Suppressor macrophage treated with lipopolysaccharide for 4 hours (primary cell): Measurements from ENCODE around the gene BRINP3.

ENCODE experiments used
- DNase-seq: peaks from one replicate; pipeline ENCODE4 v3.0.0-alpha.2; 2020

Gene BRINP3

DNA sequence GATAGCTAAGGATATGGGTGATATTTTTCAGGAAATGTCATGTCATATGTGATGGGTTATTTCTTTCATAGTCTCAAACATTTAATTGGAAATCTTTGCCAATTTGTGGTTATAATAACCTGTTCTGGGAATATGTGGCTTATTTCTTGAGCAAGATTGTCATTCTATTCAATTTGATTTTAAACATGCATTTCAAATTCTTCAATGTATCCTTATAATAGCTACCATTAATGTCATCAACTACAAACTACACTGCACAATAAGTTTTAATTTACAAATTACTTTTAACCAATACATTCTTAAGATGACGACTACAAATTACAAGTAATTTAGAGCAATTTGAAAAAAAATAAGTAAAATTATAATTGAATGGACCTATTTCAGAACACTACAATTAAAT, 164.9 kb downstream of the BRINP3 start:
- DNase-seq = no peak

DNA sequence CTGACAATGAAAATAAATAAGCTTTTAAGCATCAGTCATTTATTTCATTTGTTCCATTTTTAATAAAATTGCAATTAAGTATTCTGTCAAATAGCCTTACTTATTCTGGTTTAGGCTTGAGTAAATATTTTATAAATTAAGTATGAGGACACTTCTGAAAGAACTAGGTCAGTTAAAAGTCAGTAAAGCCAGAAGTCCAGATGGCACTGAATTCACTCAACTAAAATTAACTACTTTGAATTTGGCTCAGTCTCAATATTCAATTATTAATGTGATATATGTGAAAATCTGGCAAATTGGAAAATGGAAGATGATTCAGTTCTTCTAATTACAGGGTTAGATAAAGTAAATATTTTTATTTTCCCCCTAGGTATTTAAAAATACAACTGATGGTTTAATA, 174.2 kb downstream of the BRINP3 start:
- no peak for DNase-seq

DNA sequence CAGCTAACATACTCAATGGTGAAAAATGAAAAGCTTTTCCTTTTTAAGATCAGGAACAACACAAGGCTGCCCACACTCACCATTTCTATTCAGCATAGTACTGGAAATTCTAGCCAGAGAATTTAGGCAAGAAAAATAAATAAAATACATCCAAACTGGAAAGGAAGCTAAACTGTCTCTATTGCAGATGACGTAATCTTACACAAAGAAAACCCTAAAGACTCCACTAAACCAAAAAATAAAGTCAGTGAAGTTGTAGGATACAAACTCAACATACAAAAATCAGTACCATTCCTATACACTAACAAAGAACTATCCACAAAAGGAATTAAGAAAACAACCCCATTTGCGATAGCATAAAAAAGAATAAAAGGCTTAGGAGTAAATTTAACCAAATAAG, 181.2 kb downstream of the BRINP3 start:
- DNase-seq = no peak

DNA sequence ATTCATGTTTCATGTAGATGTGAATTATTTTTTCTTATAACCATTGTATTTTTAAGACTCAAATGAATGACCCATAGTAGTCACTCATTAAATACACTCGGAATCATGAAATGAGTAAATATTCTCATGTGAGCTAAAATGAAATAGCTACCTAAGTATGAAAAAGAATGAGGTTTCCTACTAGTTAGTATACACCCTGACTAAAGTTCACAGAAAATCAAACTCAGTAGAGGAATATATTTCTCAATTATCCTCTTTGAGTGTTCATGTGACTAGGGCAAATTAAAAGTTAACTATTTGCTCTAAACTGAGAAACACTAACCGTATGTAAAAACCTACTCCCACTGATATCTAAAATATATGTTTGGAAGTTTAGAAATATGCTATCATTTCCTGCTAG, 187.8 kb downstream of the BRINP3 start:
- DNase-seq = no peak

DNA sequence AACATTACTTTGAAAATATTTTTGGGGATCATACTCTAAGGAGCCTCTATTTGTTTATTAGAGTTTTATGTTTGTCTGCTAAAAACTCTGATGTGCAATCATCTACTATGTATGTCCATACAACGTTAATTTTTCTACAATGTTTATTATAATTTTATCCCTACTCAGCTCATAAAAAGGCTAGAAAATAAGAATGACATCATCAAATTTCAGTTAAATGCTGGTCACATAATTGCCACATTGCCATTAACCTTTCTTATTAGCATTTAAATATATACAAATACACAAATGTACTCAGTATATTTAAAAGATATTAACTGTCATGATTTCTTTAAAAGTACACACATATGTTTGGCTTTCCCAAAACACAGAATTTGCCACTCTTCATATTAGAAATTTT, 191.6 kb downstream of the BRINP3 start:
- DNase-seq = no peak

DNA sequence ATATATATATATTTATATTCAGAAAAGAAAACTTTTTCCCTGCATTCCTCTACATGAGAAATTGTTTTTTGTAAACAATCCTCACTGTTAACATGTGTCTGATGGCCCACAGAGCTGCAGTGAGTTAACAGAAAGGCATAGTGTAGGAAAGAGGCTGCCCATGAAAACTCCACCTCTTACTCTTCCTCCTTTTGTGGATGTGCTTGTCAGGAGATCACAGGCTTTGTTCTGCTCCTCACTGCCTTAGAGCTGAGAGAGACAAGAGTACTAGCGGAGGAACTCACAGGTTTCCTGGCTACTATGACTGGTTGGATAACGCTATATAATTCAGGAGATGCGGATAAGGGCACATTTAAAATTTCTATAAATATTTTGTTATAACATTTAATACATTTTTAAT, 200.6 kb downstream of the BRINP3 start:
- no peak for DNase-seq

DNA sequence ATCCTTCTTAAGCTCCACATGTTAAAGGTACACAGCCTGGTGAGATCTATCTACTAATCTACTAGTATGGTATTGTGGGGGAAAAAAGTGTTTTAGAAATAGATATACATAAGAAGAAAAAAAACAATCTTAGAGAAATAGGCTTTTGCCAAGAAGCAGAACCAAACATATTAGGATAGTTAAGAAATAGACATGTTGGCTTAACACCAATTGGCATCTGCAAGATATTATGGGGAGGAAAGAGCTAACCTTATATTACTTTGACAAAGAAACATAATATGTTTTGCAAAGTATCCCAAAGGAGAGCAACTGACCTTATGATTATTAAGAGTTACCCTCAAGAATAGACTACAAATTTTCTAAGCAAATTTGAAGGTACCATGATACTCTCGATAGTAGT, 202.9 kb downstream of the BRINP3 start:
- no peak for DNase-seq

DNA sequence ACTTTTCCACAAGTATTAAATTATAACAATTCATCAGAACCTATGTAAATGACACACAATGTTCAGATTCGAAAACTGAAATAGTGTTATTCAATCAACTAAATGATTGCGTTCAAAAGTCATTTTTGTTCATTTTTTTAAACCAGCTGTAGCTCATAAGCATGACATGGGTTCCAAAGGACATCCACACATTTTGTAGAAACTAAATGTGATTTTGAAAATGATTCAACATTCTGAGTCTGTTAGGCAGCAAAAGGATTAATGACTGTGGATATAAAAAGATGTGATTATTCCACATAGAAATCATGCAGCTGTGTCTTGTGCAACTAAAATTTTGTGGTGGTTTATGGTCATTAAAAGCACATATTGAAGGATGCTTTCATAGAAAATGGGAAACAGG, 204.5 kb downstream of the BRINP3 start:
- no peak for DNase-seq

DNA sequence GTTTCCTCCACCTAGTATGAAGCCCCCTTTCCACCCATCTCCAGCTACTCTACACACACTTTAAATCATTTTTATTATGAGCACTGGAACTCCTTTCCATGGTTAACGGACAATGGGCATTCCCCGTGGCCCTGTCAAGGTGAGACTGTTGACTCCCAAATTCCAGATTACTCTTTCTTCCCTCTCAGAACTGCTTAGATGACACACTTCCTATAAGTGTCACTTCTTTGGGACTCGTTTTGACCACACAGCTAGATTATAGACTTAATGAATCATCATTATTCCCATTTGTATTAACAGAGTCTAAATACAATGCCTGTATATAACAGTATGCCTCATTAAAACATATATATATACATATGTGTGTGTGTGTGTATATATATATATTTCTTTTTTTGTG, 215.1 kb downstream of the BRINP3 start:
- no peak for DNase-seq

DNA sequence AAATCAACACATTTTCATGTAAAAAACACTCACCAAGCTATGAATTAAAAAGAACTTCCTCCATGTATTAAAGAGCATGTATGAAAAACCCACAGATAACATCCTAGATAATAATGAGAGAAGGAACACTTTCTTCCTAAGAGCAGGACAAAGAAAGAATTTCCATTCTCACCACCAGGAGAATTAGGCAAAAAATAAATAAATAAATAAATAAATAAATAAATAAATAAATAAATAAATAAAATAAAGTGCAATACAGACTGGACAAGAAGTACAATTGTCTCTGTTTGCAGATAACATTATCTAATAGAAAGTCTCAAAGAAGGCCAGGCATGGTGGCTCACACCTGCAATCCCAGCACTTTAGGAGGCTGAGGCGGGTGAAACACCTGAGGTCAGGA, 218.2 kb downstream of the BRINP3 start:
- no peak for DNase-seq

DNA sequence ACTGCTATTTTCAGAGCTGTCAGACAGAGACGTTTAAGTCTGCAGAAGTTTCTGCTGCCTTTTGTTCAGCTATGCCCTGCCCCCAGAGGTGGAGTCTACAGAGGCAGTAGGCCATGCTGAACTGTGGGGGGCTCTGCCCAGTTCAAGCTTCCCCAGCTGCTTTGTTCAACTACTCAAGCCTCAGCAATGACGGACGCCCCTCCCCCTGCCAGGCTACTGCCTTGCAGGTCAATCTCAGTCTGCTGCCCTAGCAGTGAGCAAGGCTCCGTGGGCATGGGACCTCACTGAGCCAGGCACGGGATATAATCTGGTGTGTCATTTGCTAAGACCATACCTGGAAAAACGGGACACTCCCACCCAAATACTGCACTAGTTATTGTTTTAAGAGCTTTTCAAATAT, 219.7 kb downstream of the BRINP3 start:
- DNase-seq = no peak

DNA sequence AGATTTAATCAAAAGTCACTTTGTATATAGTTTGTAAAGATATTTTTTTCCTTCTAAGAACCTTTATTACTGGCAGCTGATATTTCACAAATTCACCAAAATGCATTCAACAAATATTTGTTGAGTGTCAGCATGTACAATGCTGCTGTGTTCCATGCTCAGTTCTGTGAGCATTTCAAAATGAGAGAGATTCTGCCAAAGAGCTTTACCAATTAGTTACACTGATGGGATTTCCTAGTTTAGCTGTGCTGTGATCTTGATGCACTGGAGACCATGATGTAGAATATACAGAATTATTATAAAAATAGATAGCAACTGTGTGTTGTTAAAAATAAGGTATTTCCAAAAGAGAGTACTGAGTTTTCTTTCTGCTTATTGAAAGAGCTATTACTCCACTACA, 225.6 kb downstream of the BRINP3 start:
- no peak for DNase-seq

DNA sequence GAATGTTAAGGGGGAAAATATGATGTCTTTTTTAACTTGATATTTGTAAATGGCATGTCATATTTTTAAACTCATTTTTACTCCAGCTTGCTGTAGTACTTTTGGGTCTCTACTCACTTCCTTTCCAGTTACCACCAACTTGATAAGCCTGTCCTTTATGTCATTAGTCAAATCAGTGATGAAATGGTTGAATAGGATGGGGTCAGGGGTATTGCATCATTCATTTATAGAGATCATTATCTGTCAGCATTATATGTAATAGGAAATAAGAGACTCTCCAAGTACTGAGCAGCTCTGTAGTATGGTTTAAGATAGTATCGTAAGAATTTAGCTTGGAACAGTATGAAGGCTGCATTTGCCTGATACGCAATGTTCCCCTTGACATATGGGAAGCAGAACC, 227.3 kb downstream of the BRINP3 start:
- DNase-seq = no peak

DNA sequence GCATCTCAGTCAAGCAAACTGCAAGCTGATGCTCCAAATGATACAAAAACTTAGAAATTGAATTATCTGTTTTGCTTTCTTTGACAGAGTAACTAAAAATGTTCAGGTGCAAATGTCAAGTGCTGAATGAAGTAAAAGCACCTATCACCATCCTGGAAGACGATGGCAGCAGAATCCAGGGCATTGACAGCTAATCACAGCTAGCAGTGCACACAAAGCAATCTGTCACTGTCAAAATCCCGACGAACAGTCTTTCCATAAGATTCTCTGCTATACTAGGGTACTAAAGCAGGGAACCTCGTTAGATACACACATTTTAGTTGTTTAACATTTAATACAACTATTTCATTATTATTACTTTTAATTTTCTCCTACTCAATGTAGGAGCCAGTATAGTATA, 233.3 kb downstream of the BRINP3 start:
- DNase-seq = no peak

DNA sequence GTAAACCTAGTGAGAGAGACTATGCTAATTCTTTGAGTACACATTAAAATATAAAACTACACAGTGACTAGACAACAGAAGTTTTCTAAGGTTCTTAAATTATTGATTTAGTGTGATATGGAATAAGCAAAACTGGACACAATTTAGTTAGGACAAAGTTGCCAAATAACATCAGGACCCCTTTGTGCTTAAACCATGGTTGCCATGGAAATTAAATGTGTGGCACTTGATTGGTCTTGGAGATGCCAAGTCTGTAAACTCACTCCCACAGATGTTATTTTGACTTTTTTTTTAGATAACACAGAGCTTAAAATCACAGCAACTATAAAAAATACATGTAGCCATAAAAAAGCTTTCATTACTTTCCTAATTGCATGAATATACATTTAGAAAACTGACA, 234.6 kb downstream of the BRINP3 start:
- no peak for DNase-seq

DNA sequence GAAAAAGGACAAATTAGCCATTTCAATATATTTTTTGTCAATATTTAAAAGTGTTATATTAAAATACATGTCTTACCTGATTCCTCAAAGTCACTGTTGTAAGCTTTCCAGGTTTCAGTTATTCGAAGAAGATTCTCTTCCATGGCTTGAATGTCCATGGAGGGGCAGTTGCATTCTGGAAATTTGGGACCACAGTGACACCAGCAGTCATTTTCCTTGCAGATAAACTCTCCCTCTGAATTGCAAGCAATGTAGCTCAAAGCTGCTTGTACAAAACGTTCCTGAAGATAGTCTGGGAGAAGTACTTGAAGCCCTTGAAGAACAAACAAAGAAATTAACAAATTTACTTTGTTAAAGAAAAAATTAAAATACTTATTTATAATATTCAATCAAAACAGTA, 251.7 kb downstream of the BRINP3 start:
- DNase-seq = no peak

DNA sequence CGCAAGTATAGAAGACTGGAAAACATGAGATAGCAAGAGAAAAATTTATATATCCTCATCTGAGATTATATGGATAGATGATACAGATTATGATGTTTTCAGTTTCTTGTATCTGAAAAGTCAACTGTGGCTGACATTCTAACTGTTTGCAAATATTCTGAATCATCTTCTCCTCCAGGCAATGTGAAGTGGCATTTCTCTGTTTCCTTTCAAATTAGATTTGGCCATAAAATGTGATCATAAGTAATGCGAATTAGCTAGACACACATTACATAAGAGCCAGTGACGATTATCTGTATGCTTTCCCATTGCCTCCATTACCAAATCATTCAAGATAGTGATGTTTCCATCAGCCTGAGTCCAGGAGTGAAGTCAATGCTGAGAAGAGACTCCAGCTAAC, 265.2 kb downstream of the BRINP3 start:
- no peak for DNase-seq

DNA sequence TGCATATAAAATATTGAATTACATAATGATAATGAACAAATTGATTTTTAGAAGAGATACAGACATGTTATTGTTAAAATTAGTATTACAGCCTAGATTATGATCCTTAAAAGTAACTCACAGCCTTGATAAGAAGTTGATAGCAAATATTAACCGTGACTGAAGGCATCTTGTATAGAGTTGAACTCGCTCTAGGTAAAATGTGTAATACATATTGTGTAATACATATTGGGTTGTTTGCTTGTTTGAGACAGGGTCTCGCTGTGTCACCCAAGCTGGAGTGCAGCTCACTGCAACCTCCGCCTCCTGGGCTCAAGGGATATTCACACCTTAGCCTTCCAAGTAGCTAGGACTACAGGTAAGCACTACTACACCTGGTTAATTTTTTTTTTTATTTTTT, 269.9 kb downstream of the BRINP3 start:
- no peak for DNase-seq

DNA sequence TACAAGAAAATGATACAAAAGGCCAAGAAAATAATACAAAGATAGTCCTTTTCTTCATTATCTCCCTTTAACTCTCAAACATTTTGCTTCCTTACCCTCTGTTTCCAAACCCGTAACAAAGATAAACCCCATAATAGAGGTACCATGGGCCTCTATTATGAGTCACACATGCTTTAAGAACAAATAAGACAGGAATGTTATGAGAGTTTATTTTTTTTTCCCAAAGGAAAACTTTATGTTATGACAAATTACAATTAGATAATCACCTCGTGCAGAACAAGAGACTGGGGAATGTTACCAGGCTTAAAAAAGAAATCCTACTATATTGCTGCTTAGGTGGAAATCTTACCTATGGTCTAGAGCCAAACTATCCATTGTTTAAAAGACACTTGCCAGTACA, 272.0 kb downstream of the BRINP3 start:
- DNase-seq = no peak

DNA sequence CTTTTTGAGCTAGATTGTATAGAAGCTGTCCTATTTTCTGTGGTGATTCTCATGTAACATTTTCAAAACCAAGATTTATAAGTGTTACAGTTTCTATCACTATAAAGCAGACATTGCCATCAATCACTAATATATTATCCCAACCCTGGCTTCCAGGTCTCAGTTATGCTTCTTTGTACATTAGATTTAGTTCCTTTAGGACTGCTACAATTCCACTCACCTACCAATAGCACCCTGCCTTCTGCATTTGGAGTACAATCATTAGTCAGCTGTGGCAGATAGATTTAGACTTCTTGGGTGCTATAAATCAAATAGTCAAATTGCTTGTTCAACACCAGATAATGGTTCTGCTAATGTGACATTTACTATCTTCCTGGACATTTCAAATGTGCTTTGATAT, 281.6 kb downstream of the BRINP3 start:
- DNase-seq = no peak

DNA sequence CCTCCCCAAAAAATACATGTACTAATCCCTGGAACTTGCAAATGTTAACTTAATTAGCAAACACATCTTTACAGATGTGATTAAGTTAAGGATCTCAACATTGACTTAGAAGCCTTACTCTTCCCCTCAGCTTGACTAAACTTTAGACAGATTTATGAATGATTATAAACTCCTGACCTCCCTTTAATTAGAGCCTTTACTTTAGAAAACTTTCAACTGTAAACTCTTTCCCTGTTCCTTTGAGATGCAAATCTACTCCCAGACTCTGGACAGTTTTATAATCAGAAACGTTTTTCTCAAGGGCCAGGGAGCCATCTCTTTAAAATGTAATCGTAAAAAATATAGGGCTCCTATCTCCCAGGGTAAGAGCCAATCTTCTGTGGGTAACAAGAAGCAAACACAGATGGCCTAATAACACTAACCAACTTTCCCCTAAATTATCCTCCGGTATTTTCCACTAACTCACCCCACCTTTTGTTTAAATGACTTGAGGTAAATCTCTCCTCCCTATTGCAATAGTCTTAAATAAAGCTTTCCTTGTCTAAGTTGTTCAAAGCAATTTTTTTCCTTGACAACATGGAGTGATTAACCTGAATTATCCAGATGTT, 284.1 kb downstream of the BRINP3 start:
- no peak for DNase-seq

DNA sequence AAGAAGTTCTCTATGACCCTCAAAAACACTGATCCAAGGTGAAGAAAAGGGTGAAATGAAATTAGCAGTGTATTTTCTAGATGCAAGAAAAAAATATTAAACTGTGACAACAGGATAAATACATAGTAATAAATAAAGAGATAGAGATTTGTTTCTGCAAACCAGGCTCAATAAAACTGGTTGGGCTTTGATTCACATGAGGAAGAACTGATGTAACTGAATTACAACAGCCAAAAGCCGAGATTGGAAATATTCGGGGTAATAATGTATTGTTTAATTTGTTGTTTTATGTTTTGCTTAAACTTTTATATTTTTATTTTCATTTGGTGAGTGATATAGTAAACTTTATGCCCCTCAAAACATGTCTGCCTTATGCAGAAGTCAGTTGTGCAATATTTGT, 285.0 kb downstream of the BRINP3 start:
- no peak for DNase-seq

DNA sequence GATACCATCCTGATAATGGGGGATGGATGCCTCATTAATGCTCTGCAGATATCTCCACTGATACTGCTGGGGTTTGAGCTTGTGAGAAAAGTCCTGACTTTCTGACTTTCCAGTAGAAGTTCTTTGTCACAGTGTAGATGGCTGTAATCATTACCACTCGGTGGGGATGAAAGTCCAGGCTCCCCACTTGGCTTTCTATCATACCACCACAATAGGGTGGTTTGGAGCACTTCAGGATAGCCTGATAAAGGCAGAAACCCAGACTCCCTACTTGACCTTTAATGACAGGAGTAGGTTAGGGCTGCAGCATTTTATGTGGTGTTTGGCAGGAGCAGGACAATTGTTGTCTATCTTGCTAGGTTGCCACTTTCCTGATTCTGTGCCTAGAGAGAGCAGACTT, 294.1 kb downstream of the BRINP3 start:
- no peak for DNase-seq

DNA sequence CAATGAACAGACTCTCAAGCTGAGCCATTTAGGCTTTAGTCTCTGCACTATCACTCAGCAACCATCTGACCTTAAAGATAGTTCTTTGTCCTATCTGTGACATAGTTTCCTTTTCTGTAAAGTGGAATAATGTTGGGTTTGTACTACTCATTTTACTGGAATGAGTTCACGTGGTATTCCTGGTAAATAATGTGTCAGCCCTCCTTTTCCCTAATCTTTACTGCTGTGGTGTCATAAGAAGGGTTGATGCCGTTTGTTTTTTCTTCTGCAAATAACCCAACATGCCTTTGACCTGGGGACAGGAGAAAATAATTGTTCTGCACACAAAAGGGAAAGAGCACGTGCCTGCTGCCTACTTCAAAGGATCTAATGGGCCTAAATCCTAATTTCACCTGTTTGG, 297.8 kb downstream of the BRINP3 start:
- no peak for DNase-seq

DNA sequence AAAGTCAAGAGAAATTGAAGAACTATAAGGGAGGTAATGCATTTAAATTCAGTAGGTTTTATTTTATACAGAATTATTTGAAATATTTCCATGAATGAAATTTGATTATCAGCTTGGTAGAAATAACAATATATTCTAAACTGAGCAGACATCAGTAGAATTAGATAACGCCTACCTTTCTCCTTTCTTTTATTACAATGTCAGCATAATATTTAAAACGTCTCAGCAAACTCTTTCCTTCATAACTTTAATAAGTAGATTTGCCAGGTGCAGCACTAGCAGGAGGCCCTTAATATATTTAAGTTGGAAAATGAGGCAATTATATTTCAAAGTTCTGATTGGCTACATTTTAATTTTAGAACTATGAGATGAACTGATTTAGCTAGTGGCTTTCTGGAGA, 298.8 kb downstream of the BRINP3 start:
- DNase-seq = no peak

DNA sequence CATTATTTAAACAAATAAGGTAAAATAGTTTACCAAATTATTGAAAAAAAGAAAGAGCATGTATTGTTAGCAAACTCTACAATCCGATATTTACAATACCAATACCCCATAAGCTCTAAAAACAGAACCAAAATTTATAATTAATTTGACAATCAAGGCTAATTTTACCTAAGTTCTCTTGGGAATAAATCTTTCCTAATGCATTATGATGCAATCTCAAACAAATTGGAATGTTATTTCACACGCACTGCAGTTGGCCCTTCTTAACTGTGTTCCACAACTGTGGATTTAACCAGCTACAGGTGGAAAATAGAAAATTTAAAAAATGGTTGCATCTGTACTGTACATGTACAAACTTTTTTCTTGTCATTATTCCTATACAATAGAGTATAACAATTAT, 300.1 kb downstream of the BRINP3 start:
- DNase-seq = no peak
